AG09319 (cell line): ENCODE results near the gene PLEKHA1.

ENCODE experiments used
- DNase-seq: peaks from one replicate; pipeline ENCODE4 v3.0.0-alpha.2; 2010; ENCODE audit warnings: low read depth; ENCODE audit errors: extremely low read depth
- TF ChIP-seq, protein P1 (sequence below): IDR thresholded peaks from 2 replicates; pipeline ENCODE4 v1.5.1; 2011; ENCODE audit warnings: low read depth, mild to moderate bottlenecking, inconsistent platforms, low read length, moderate library complexity

The PLEKHA1 gene

GRCh38 chr10:122379041-122379440, 4.5 kb downstream of the PLEKHA1 start:
- TF ChIP-seq, protein P1, sequence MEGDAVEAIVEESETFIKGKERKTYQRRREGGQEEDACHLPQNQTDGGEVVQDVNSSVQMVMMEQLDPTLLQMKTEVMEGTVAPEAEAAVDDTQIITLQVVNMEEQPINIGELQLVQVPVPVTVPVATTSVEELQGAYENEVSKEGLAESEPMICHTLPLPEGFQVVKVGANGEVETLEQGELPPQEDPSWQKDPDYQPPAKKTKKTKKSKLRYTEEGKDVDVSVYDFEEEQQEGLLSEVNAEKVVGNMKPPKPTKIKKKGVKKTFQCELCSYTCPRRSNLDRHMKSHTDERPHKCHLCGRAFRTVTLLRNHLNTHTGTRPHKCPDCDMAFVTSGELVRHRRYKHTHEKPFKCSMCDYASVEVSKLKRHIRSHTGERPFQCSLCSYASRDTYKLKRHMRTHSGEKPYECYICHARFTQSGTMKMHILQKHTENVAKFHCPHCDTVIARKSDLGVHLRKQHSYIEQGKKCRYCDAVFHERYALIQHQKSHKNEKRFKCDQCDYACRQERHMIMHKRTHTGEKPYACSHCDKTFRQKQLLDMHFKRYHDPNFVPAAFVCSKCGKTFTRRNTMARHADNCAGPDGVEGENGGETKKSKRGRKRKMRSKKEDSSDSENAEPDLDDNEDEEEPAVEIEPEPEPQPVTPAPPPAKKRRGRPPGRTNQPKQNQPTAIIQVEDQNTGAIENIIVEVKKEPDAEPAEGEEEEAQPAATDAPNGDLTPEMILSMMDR: no peak
- DNase-seq: no peak

GRCh38 chr10:122379537-122379936, 5.0 kb downstream of the PLEKHA1 start:
- DNase-seq: no peak
- TF ChIP-seq, protein P1: no peak

DNA sequence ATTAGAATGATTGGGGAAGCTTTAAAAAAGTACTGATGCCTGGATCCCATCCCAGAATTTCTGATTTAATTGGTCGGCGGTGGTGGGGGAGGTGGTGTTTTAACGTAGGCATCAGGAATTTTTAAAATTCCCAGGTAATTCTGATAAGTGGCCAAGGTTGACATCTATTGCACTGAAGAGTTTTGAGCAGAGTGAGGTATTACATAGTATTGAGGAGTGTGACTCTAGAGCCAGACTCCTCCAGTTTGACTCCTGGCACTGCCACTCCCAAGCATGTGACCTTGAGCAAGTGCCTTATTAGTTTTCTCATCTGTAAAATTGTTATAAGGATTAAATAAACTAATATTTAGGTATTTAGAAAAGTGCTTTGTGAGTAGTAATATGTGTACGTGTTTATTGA, 6.2 kb downstream of the PLEKHA1 start:
- no peak for DNase-seq
- TF ChIP-seq, protein P1: no peak

DNA sequence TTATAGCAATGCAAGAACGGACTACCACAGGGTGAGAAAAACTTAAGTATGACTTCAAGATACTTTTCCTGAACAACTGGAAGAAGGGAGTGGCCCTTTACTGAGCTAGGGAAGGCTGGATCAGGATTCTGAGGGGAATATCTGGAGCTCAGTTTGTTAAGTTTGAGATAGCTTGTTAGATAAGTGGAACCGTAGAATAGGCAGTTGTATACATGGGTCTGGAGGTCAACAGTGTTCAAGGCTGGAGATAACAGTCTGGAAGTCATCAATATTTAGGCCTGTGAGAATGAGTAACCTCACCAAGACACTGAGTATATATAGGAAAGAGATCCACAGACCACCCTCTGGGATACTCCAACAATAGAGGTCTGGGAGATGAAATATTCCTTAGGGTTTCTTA, 7.2 kb downstream of the PLEKHA1 start:
- no peak for DNase-seq
- TF ChIP-seq, protein P1: no peak

DNA sequence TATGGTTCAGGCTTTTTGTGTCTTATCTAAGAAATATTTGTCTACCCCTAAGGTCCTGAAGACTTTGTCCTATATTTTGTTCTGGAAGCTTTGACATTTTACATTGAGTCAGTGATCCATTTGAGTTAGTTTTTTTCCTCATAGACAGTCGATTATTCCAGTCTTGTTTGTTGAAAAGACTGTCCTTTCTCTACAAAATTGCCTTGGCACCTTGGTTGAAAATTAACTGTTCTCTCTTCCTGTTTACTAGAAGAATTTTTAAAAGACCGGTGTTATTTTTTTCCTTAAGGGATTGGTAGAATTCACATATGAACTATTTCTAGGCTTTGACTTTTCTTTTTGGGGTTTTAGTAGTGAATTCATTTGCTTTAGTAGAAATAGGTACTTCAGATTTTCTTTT, 12.0 kb downstream of the PLEKHA1 start:
- TF ChIP-seq, protein P1: no peak
- no peak for DNase-seq

- TF ChIP-seq, protein P1: no peak
Observed at GRCh38 chr10:122387572-122387971, 13.1 kb downstream of the PLEKHA1 start.

DNA sequence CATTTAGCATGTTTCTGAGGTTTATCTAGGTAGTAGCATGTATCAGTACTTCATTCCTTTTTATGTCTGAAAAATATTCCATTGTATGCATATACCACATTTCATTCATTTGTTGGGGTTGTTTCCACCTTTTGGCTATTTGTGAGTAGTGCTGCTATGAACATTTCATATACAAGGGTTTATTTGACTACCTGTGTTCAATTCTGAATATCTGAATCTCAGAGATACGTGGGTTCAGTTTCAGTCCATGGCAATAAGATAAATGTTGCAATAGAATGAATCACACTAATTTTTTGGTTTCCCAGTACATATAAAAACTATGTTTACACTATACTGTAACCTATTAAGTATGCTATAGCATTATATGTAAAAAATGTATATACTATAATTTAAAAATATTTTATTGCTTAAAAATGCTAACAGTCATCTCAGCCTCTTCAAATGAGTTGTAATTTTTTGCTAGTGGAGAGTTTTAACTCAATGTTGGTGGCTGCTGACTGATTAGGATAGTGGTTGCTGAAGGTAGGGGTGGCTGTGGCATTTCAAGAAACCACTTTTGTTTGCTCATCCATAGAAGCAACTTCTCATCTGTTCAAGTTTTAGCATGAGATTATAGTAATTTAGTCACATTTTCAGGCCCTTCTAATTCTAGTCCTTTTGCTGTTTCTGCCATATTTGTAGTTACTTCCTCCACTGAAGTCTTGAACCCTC, 13.9 kb downstream of the PLEKHA1 start:
- TF ChIP-seq, protein P1: no peak
- DNase-seq: no peak

More at GRCh38 chr10:122387572-122387971, 13.1 kb downstream of the PLEKHA1 start:
- no peak for DNase-seq
